Posterior vena cava (tissue), 2 donors: ENCODE results near the gene CEP128. TPM values are rescaled to one million over a fixed set of nuclear protein-coding genes. Genes with fewer than 3 reads are reported as not detected.

Experiments used
- DNase-seq: peaks from one replicate; pipeline ENCODE4 v3.0.0-alpha.2; 2020; ENCODE audit warnings: low spot score
- intact Hi-C, 2 donors: fragments of 100-400 bp; cut with DNase I; formaldehyde crosslinking; loops; one replicate each; pipeline versions ENCODE4 v1.14.1 to v1.14.2; 2022 to 2023
- total RNA-seq, 2 donors: library from RNA; stranded (reverse); fragmentation: NEBNext Ultra II Directional; extraction: Animal tissue kit (Norgen Biotek cat#: 25700); gene quantifications; one replicate each; pipeline ENCODE4 v1.2.1, GENCODE V29; 2021
- donor health status: DM: yes; HTN: yes; CAD: no.
- donor health status: DM: yes; HTN: yes; CAD: no.

CEP128 gene
- total RNA-seq, 2 donors from 2014 or later = 8.3 to 12.5 TPM

- no peak for DNase-seq
- intact Hi-C loops = no loop called here
Measured at GRCh38 chr14:80805136-80805535, 136.4 kb downstream of the CEP128 start.

GRCh38 chr14:80798878-80799277, 142.7 kb downstream of the CEP128 start:
- DNase-seq = no peak
- intact Hi-C loops = no loop called here

DNA sequence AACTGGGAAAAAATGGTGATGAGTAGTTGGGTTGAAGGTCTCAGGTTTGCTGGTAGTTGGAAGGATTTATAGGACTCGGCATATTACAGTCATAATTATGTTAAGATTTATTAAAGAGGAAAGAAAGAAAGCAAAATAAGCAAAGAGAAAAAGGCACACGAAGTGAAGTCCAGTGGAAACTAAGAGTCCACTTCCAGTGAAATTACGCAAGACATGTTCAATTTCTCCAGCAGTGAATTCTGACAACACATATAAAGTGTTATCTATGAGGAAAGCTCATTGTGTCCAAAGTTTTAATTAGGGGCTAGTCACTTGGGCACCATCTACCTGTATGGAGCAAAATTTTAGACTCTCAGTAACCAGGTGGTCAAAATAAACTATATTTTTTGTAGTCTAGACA, 143.3 kb downstream of the CEP128 start:
- DNase-seq = no peak
- intact Hi-C loops = no loop called here

DNA sequence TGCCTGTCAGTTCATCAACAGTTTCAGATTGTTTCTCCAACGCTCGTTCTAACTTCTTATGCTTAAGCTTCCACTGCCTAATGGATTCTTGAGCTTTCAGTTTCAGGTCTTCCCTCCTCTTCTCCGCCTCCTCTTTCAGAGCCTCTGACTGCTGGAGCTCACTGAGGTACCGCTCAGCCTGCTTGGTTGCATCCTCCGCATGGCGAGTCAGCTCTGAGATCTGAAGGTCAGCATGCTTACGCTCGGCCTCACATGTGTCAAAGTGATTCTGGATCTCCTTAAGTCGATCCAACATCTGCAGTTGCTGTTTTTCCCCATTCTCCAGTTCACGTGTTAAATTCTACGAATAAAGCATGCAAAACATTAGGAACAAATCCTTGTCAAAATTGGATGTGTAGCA, 148.8 kb downstream of the CEP128 start:
- DNase-seq = no peak
- intact Hi-C loops = no loop called here

GRCh38 chr14:80787876-80788275, 153.7 kb downstream of the CEP128 start:
- intact Hi-C loops = no loop called here
- DNase-seq = no peak

DNA sequence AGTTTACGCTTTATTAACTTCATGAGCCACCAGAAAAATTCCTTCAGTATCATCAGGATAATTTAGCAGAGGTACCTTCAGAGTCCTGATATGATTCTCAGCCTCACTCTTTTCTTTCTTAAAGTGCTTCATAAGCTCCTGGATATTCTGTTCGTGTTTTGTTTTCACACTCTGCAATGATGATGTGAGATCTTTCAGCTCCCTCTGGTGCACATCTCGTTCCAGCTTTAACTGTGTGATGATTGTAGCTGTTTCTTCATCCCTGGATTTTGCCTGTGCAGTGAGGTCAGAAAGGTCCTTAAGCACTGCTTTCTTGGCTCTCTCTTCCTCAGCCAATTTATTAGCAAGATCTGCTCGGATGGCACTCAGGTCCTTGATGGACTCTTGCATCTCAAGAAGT, 156.7 kb downstream of the CEP128 start:
- intact Hi-C loops = no loop called here
- no peak for DNase-seq

- DNase-seq = no peak
- intact Hi-C loops = no loop called here
Measured at GRCh38 chr14:80781972-80782367, 159.6 kb downstream of the CEP128 start.

- intact Hi-C loops = no loop called here
- DNase-seq = no peak
Measured at GRCh38 chr14:80780500-80780899, 161.0 kb downstream of the CEP128 start.

DNA sequence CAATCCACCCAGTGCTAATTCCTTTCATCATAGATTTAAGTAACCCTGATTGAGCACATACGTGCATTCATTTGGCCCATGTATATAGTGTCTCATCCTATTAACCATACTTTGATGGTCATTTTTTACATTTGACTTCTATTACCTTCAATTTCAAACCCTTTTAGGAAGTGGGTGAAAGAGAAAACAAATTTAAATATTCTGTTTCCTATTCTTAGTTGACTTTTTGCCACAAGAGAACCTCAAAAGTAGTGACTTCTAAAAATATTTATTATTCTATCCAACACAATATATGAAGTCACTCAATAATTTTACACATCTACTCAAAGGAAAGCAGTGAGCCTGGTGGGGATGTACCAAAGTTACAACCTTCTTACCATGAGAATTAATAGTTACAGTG, 164.9 kb downstream of the CEP128 start:
- intact Hi-C loops = no loop called here
- no peak for DNase-seq

DNA sequence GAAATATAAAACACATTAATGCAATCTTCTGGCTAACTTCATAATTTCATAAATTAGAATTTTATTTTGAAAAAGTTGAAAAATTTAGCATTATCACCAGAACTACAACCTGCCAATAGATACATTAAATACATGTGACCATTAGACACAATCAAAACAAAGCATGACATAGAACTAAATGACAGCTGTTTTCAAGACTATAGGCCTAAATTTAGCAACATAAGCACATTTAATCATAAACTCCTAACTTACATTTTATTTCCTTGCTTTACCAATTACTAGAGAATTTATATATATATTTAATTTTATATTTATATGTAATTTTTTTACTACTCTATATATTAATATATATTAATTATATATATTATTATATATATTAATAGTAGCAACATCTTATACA, 165.4 kb downstream of the CEP128 start:
- intact Hi-C loops = no loop called here
- DNase-seq = no peak

- no peak for DNase-seq
- intact Hi-C loops = no loop called here
Measured at GRCh38 chr14:80772504-80772903, 169.0 kb downstream of the CEP128 start.

DNA sequence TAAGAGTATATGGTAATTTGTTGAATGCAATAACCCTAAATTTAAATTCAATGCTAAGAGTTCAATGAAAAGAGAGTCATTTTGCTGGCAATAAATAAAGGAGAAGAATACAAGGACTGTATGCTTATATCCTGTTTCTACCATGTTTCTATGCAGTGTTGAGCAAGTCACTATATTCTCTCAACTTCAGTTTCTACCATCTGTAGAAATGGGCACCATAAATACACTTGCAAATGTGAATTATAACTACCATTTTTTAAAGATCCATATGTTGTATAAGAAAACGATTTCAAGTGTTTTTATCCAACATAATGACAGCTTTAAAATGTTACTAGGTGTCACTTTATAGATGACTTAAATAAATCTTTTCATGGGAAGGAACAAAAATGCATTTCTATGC, 170.3 kb downstream of the CEP128 start:
- DNase-seq = no peak
- intact Hi-C loops = no loop called here

GRCh38 chr14:80770114-80770908, 171.2 kb downstream of the CEP128 start:
- intact Hi-C loops = no loop called here

DNA sequence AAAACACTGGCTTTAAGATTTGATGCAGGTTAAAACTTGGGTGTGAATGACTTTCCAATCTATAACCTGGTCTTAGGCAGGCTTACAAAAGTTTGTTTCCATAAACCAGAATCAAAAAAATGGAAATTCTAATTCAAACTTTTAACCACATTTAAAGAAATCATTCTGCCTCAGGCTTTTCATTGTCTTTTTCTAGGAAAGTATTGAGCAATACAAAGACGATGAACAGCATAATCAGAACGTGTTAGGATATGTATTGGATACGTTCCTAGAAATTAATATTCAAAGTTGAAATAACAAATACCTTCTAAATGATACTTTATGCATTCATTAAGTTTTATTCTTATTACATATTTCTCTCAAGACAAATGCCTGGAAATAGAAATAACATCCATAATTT, 172.9 kb downstream of the CEP128 start:
- no peak for DNase-seq
- intact Hi-C loops = no loop called here

More at GRCh38 chr14:80770114-80770908, 171.2 kb downstream of the CEP128 start:
- DNase-seq = no peak

- no peak for DNase-seq
- intact Hi-C loops = no loop called here
Measured at GRCh38 chr14:80764921-80765507, 176.5 kb downstream of the CEP128 start.

DNA sequence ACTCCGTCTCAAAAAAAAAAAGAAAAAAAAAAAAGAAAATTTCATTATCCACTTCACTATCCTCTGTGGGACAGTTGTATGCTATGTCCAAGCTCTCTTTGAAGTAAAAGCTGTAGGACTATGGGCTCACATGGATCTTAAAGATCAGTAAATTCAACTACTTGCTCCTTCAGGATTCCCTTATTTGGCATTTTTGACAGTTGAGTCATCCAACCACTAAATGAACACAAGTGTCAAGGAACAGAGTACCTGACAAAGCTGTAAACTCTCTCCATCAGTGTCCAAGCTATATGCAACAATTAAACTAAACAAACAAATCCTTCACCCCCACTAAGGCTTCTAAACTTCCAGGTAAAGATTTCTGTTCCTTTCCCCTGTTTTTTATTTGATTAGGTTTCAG, 177.0 kb downstream of the CEP128 start:
- intact Hi-C loops = no loop called here
- DNase-seq = no peak

DNA sequence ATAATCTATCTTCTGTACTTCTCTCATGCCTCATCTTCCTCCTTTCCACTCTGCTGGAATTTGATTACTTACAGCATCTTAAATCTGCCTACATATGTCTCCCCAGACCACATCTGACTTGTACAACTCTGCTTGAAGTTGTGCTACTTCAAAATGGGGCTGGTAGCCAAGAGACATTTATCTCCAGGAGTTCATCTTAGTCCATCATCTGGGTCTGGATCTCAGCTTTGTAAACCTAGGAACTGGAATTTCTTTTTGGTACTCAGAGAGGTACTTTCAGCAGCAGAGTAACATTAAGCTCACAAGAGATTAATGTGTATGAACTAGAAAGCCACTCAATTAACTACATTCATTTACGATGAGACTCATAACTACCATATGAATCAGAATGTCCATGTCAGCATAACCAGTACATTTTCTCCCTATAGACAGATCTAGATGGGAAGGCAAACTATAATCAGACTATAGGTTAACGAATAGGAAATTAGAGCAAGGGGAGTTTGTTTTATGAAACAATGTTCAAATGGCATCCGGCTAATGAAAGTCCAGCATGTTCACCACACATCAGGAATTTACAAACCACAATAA, 178.8 kb downstream of the CEP128 start:
- DNase-seq = no peak
- intact Hi-C loops = no loop called here

DNA sequence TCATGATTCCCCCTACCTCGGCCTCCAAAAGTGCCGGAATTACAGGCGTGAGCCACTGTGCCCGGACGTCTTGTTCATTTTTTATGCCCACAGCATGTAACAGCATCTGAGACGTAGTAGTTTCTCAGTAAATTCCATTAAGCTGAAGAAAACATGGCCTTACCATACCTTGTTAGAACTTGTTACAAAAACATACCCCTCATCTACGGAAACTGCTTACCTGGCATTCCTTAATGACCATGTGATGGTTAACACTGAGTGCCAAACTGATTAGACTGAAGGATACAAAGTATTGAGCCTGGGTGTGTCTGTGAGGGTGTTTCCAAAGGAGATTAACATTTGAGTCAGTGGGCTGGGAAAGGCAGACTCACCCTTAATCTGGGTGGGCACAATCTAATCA, 186.8 kb downstream of the CEP128 start:
- intact Hi-C loops = no loop called here
- DNase-seq = peak; percentile 31

GRCh38 chr14:80751285-80751684, 190.3 kb downstream of the CEP128 start:
- intact Hi-C loops = no loop called here

DNA sequence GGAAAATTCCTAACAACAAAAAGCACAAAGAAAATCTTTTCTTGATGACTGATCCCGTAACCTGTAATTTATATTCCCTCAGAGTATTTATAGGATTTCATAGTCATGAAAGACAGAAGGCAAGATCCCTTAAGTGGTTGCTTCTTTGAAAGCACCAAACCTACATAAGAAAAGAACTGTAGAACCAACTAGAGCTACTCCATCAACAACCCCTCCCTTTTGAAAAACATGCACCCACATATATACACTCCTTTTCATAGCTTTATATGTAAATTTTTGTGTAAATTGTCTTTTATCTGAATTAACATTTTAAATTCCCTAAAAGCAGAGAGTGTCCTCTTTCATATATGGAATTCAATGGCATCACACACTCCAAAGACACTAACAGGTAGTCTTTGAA, 215.3 kb downstream of the CEP128 start:
- DNase-seq = no peak
- intact Hi-C loops = no loop called here

More at GRCh38 chr14:80751285-80751684, 190.3 kb downstream of the CEP128 start:
- no peak for DNase-seq

DNA sequence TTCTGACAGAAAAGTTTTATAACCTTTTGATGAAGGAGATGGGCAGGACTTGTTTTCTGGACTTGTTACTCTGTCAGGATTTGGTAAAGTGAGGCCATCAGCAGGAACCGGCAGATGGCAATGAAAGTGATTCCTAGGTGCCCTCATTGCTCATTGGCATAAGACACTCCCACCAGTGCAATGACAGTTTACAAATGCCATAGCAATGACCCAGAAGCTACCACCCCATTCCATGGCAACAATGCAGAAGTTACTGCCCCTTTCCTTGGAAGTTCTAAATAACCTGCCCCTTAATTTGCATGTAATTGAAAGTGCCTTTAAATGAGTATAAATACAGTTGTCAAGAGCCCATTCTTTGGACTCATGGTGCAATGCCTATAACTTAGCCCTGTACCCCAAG, 222.6 kb downstream of the CEP128 start:
- intact Hi-C loops = no loop called here
- DNase-seq = no peak
